ENCODE data around the gene ABL2. TPM values are rescaled to one million over a fixed set of nuclear protein-coding genes. Genes with fewer than 3 reads are reported as not detected.

Gene ABL2
- total and polyA plus RNA-seq, 9 of the 15 experiments (the other 6 are each of a cell fraction or from before 2014, with no cell fraction given), result 1.4 to 15.0 (median 8.6) TPM

DNA sequence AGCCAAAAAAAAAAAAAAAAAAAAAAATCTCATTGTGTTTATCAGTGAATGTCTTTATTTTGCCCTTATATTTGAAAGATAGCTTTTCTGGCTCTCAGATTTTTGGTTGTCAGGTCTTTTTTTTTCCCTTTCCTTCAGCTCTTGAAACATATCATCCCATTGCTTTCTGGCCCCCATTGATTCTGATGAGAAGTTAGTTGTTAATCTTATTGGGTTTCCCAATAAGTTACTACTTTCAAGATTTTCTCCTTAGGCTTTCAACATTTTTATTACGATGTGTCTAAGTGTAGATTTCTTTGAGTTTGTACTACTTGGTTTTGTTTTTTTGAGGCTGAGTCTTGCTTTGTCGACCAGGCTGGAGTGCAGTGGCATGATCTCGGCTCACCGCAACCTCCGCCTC is 49.4 kb upstream of the ABL2 start:
- no TSS peak for BruUV-seq (replicated peaks)
- Histone ChIP-seq H3K9ac (ENCODE audit: insufficient read depth in 1 of 2, low read depth in 2 of 2, low read length in 2 of 2) (no peak overlapping the region), H2AFZ (ENCODE audit: low read depth, low read length) (no peak overlapping the region), H3K27ac (ENCODE audit: extremely low read depth, low read depth, low read length) (no peak overlapping the region), H3K4me1 (replicated peaks in 1 of 2; ENCODE audit: control insufficient read depth in 2 of 2, insufficient read depth in 2 of 2, low read length in 2 of 2) (no peaks in the 10 kb centered on the region), H3K27me3 (ENCODE audit: control insufficient read depth in 2 of 2, insufficient read depth in 2 of 2, low read length in 2 of 2) (no peaks in the 10 kb centered on the region), H3K9me1 (ENCODE audit: control insufficient read depth, insufficient read depth, low read length) (no peaks in the 10 kb centered on the region), H3K4me3 (no peak overlapping the region), H3K4me2 (ENCODE audit: insufficient read depth, low read length) (no peak overlapping the region), H3K79me2 (ENCODE audit: control insufficient read depth, insufficient read depth, low read length) (no peaks in the 10 kb centered on the region), H3K36me3 (ENCODE audit: control insufficient read depth, insufficient read depth, low read length) (no peaks in the 10 kb centered on the region), H3K9me3 (replicated peaks; ENCODE audit: control insufficient read depth, insufficient read depth, low read depth, low read length) (no peaks in the 10 kb centered on the region; the same call in 1 of the 2 replicates), H4K20me1 (replicated peaks; ENCODE audit: control insufficient read depth, insufficient read depth, low read length) (no peaks in the 10 kb centered on the region)
- ATAC-seq, result no peak
- 58% methylated on average over 5 of the region's 5 CpGs for WGBS (ENCODE audit: insufficient coverage, low coverage, missing lambda C conversion rate)
- ChIA-PET POLR2A (interaction anchor here (1.6 kb wide), 1 partner anchor 9 kb away, joined by 3 read pairs; no protein-coding TSS in a partner anchor), CTCF (ENCODE audit: low intra/inter-chr PET ratio) (no interaction called here)
- DNase-seq (ENCODE audit: extremely low read depth in 1 of 4, low spot score in 3 of 4), result no peak
- in situ Hi-C loops (cut with MboI) (no loop called here), intact Hi-C loops (cut with micrococcal nuclease) (no loop called here)
- FAIRE-seq, result peak; percentile 54
- TF ChIP-seq TSC22D4 (tag; IDR thresholded peaks at IDR 0.05) (no peak), TRIM28 (IDR thresholded peaks at IDR 0.05) (peak; percentile 94), ESRRA (IDR thresholded peaks at IDR 0.05; ENCODE audit: borderline replicate concordance, low read depth) (no peak), TRIM24 (IDR thresholded peaks at IDR 0.05) (peak; percentile 92 to 93), HNRNPH1 (optimal IDR thresholded peaks at IDR 0.05; ENCODE audit: low read depth, low read length) (no peak), CBX3 (IDR thresholded peaks at IDR 0.05; ENCODE audit: borderline replicate concordance in 1 of 2, low read length in 2 of 2) (peak in 1 of 2 experiments; percentile 92; a peak in 1 of 3 replicates), RAD21 (CRISPR knock-in tag; conservative IDR thresholded peaks at IDR 0.05 in 1 of 2, IDR thresholded peaks at IDR 0.05 in 1 of 2) (no peak), ZNF274 (IDR thresholded peaks at IDR 0.05; ENCODE audit: borderline replicate concordance, low read depth, low read length) (no peak), GABPA (tag; conservative IDR thresholded peaks at IDR 0.05; ENCODE audit: low read depth) (no peak), CAMTA2 (CRISPR knock-in tag; conservative IDR thresholded peaks at IDR 0.05) (no peak), STAT5A (IDR thresholded peaks at IDR 0.05; ENCODE audit: borderline replicate concordance, low read length) (no peak), PHF8 (IDR thresholded peaks at IDR 0.05; ENCODE audit: borderline replicate concordance, low read length) (no peak), EP400 (IDR thresholded peaks at IDR 0.05) (no peak), FOXA3 (CRISPR knock-in tag; conservative IDR thresholded peaks at IDR 0.05 in 1 of 2, IDR thresholded peaks at IDR 0.05 in 1 of 2) (no peak)
- TF ChIP-seq, protein P1, sequence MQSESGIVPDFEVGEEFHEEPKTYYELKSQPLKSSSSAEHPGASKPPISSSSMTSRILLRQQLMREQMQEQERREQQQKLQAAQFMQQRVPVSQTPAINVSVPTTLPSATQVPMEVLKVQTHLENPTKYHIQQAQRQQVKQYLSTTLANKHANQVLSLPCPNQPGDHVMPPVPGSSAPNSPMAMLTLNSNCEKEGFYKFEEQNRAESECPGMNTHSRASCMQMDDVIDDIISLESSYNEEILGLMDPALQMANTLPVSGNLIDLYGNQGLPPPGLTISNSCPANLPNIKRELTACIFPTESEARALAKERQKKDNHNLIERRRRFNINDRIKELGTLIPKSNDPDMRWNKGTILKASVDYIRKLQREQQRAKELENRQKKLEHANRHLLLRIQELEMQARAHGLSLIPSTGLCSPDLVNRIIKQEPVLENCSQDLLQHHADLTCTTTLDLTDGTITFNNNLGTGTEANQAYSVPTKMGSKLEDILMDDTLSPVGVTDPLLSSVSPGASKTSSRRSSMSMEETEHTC (IDR thresholded peaks at IDR 0.05), result no peak
- TF ChIP-seq, protein P2, sequence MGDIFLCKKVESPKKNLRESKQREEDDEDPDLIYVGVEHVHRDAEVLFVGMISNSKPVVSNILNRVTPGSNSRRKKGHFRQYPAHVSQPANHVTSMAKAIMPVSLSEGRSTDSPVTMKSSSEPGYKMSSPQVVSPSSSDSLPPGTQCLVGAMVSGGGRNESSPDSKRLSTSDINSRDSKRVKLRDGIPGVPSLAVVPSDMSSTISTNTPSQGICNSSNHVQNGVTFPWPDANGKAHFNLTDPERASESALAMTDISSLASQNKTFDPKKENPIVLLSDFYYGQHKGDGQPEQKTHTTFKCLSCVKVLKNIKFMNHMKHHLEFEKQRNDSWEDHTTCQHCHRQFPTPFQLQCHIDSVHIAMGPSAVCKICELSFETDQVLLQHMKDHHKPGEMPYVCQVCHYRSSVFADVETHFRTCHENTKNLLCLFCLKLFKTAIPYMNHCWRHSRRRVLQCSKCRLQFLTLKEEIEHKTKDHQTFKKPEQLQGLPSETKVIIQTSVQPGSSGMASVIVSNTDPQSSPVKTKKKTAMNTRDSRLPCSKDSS (IDR thresholded peaks at IDR 0.05; ENCODE audit: low read depth, partially characterized antibody), result peak; percentile 47
- TF ChIP-seq, protein P3, sequence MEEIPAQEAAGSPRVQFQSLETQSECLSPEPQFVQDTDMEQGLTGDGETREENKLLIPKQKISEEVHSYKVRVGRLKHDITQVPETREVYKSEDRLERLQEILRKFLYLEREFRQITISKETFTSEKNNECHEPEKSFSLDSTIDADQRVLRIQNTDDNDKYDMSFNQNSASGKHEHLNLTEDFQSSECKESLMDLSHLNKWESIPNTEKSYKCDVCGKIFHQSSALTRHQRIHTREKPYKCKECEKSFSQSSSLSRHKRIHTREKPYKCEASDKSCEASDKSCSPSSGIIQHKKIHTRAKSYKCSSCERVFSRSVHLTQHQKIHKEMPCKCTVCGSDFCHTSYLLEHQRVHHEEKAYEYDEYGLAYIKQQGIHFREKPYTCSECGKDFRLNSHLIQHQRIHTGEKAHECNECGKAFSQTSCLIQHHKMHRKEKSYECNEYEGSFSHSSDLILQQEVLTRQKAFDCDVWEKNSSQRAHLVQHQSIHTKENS (CRISPR knock-in tag; IDR thresholded peaks at IDR 0.05), result no peak
- TF ChIP-seq, protein P4, sequence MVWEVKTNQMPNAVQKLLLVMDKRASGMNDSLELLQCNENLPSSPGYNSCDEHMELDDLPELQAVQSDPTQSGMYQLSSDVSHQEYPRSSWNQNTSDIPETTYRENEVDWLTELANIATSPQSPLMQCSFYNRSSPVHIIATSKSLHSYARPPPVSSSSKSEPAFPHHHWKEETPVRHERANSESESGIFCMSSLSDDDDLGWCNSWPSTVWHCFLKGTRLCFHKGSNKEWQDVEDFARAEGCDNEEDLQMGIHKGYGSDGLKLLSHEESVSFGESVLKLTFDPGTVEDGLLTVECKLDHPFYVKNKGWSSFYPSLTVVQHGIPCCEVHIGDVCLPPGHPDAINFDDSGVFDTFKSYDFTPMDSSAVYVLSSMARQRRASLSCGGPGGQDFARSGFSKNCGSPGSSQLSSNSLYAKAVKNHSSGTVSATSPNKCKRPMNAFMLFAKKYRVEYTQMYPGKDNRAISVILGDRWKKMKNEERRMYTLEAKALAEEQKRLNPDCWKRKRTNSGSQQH (CRISPR knock-in tag; IDR thresholded peaks at IDR 0.05), result no peak
